ENCODE data around the gene TMEM233. TPM values are rescaled to one million over a fixed set of nuclear protein-coding genes. Genes with fewer than 3 reads are reported as not detected.

TMEM233 gene
- total RNA-seq, 4 donors from 2014 or later, result 0.12 to 0.38 (median 0.19) TPM; not detected in 1

GRCh38 chr12:119589634-119590033 lies 3.9 kb upstream of the TMEM233 start:
- no peak for ATAC-seq (ENCODE audit: low FRiP score)
- no peak for DNase-seq (ENCODE audit: low spot score)
- no peak for TF ChIP-seq CTCF (IDR thresholded peaks at IDR 0.05)

GRCh38 chr12:119592232-119592631 lies 1.3 kb upstream of the TMEM233 start:
- TF ChIP-seq CTCF (IDR thresholded peaks at IDR 0.05), result no peak
- DNase-seq (ENCODE audit: low spot score) (no peak), ATAC-seq (ENCODE audit: low FRiP score) (no peak)

GRCh38 chr12:119594399-119594730 lies 791 bp downstream of the TMEM233 start:
- no peak for TF ChIP-seq CTCF (IDR thresholded peaks at IDR 0.05)
- no peak for ATAC-seq (ENCODE audit: low FRiP score)
- DNase-seq (ENCODE audit: low spot score), result no peak

- no peak for TF ChIP-seq CTCF (IDR thresholded peaks at IDR 0.05)
- DNase-seq (ENCODE audit: low spot score) (no peak), ATAC-seq (ENCODE audit: low FRiP score) (no peak)
These were observed 1.3 kb downstream of the TMEM233 start for GRCh38 chr12:119594772-119595445.

- DNase-seq (ENCODE audit: low spot score), result no peak
- no peak for ATAC-seq (ENCODE audit: low FRiP score)
- no peak for TF ChIP-seq CTCF (IDR thresholded peaks at IDR 0.05)
These were observed 4.6 kb downstream of the TMEM233 start for GRCh38 chr12:119598159-119598558.

GRCh38 chr12:119601877-119602733 lies 8.5 kb downstream of the TMEM233 start:
- no peak for TF ChIP-seq CTCF (IDR thresholded peaks at IDR 0.05)
- DNase-seq (ENCODE audit: low spot score), result no peak
- no peak for ATAC-seq (ENCODE audit: low FRiP score)

GRCh38 chr12:119602734-119603094 lies 9.1 kb downstream of the TMEM233 start:
- DNase-seq (ENCODE audit: low spot score) (no peak), ATAC-seq (ENCODE audit: low FRiP score) (no peak)
- no peak for TF ChIP-seq CTCF (IDR thresholded peaks at IDR 0.05)
